HG03520 (cell line): ENCODE data around the gene KCNJ5.

Source experiments
- ATAC-seq: cut with Tn5 transposase; IDR thresholded peaks from one replicate; pipeline ENCODE4 v1.9.1; 2021; ENCODE audit warnings: mild to moderate bottlenecking, moderate library complexity; ENCODE audit not compliant: unreplicated experiment

Gene KCNJ5

GRCh38 chr11:128946648-128947047 lies 55.5 kb downstream of the KCNJ5 start:
- ATAC-seq, result no peak

GRCh38 chr11:128947773-128948172 lies 56.6 kb downstream of the KCNJ5 start:
- no peak for ATAC-seq

- ATAC-seq, result no peak
Observed at GRCh38 chr11:128948583-128948982, 57.4 kb downstream of the KCNJ5 start.

- no peak for ATAC-seq
Observed at GRCh38 chr11:128949791-128950454, 58.8 kb downstream of the KCNJ5 start.

- no peak for ATAC-seq
Observed at GRCh38 chr11:128953151-128953550, 62.0 kb downstream of the KCNJ5 start.

GRCh38 chr11:128955636-128956035 lies 64.5 kb downstream of the KCNJ5 start:
- no peak for ATAC-seq

GRCh38 chr11:128956401-128957201 lies 65.4 kb downstream of the KCNJ5 start:
- peak; percentile 48 for ATAC-seq

- no peak for ATAC-seq
Observed at GRCh38 chr11:128957202-128957482, 66.0 kb downstream of the KCNJ5 start.

GRCh38 chr11:128961645-128962044 lies 70.5 kb downstream of the KCNJ5 start:
- no peak for ATAC-seq

- no peak for ATAC-seq
Observed at GRCh38 chr11:128962896-128963295, 71.7 kb downstream of the KCNJ5 start.

- no peak for ATAC-seq
Observed at GRCh38 chr11:128963744-128964325, 72.7 kb downstream of the KCNJ5 start.

- ATAC-seq, result no peak
Observed at GRCh38 chr11:128964463-128964930, 73.3 kb downstream of the KCNJ5 start.

- peak; percentile 94 for ATAC-seq
Observed at GRCh38 chr11:128965485-128965884, 74.3 kb downstream of the KCNJ5 start.

- ATAC-seq, result no peak
Observed at GRCh38 chr11:128967578-128967977, 76.4 kb downstream of the KCNJ5 start.

GRCh38 chr11:128968916-128969315 lies 77.8 kb downstream of the KCNJ5 start:
- no peak for ATAC-seq
